Nephron (organoid): ENCODE data around the gene ABCC1.
A peak's percentile ranks its signal among the peaks of the same experiment; 100 is the strongest.

ENCODE experiments used
- H3K27ac Mint-ChIP-seq, 3 experiments: 2 replicates each; pipeline ENCODE4 v1.8.0; 2020; ENCODE audit warnings: mixed read lengths in 3 of 3, mild to moderate bottlenecking in 2 of 3, moderate library complexity in 1 of 3
- H3K27me3 Mint-ChIP-seq: 2 replicates; pipeline ENCODE4 v1.8.0; 2021; ENCODE audit warnings: low read depth, mild to moderate bottlenecking, moderate library complexity, mixed read lengths
- H3K36me3 Mint-ChIP-seq: 2 replicates; pipeline ENCODE4 v1.8.0; 2020; ENCODE audit warnings: low read depth, mixed read lengths
- H3K4me1 Mint-ChIP-seq: 2 replicates; pipeline ENCODE4 v1.8.0; 2020; ENCODE audit warnings: mixed read lengths
- H3K4me3 Mint-ChIP-seq, 3 experiments: 2 replicates each; pipeline ENCODE4 v1.8.0; 2020; ENCODE audit warnings: mild to moderate bottlenecking in 3 of 3, mixed read lengths in 3 of 3, moderate library complexity in 2 of 3
- H3K9me3 Mint-ChIP-seq: 2 replicates; pipeline ENCODE4 v1.8.0; 2020; ENCODE audit warnings: mixed read lengths
- TF ChIP-seq, protein P1 (sequence below), 3 experiments: fragments of 200-600 bp; sonication (generic); IDR thresholded peaks; one replicate each; pipeline ENCODE4 v1.5.0; 2021; ENCODE audit warnings: antibody characterized with exemption in 3 of 3; ENCODE audit not compliant: unreplicated experiment in 3 of 3

Gene ABCC1

DNA sequence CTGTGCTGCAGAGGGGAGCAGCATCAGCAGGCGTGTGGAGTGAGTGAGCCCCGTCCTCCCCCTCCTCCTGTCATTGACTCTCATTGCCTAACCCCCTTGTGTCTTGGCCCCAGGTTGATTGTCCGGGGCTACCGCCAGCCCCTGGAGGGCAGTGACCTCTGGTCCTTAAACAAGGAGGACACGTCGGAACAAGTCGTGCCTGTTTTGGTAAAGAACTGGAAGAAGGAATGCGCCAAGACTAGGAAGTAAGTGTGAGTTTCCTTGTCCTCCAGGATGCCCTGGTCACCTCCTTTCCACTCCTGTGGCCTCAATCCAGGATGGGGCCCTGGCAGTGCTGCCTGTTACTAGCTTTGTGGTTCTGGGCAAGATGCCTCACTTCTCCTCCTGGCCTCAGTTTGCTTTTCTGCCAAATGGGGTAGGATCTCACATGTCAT lies 87.0 kb downstream of the ABCC1 start:
- peaks cover 2% of the 10 kb centered on the region for H3K27me3 Mint-ChIP-seq
- H3K4me1 Mint-ChIP-seq: no peaks in the 10 kb centered on the region
- no peaks in the 10 kb centered on the region for H3K9me3 Mint-ChIP-seq
- H3K4me3 Mint-ChIP-seq: no peak overlapping the region
- peaks cover 48% of the 10 kb centered on the region for H3K36me3 Mint-ChIP-seq
- H3K27ac Mint-ChIP-seq: no peak overlapping the region
- TF ChIP-seq, protein P1, sequence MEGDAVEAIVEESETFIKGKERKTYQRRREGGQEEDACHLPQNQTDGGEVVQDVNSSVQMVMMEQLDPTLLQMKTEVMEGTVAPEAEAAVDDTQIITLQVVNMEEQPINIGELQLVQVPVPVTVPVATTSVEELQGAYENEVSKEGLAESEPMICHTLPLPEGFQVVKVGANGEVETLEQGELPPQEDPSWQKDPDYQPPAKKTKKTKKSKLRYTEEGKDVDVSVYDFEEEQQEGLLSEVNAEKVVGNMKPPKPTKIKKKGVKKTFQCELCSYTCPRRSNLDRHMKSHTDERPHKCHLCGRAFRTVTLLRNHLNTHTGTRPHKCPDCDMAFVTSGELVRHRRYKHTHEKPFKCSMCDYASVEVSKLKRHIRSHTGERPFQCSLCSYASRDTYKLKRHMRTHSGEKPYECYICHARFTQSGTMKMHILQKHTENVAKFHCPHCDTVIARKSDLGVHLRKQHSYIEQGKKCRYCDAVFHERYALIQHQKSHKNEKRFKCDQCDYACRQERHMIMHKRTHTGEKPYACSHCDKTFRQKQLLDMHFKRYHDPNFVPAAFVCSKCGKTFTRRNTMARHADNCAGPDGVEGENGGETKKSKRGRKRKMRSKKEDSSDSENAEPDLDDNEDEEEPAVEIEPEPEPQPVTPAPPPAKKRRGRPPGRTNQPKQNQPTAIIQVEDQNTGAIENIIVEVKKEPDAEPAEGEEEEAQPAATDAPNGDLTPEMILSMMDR (IDR thresholded peaks at IDR 0.05; ENCODE audit: unreplicated experiment in 3 of 3): no peak

GRCh38 chr16:16037521-16037920 lies 88.1 kb downstream of the ABCC1 start:
- H3K27ac Mint-ChIP-seq: no peak overlapping the region
- no peaks in the 10 kb centered on the region for H3K27me3 Mint-ChIP-seq

GRCh38 chr16:16037970-16038369 lies 88.6 kb downstream of the ABCC1 start:
- Mint-ChIP-seq H3K27me3 (no peaks in the 10 kb centered on the region), H3K27ac (no peak overlapping the region), H3K9me3 (no peaks in the 10 kb centered on the region), H3K4me1 (no peaks in the 10 kb centered on the region), H3K4me3 (no peak overlapping the region), H3K36me3 (peaks cover 40% of the 10 kb centered on the region)
- TF ChIP-seq, protein P1 (IDR thresholded peaks at IDR 0.05; ENCODE audit: unreplicated experiment in 3 of 3): no peak

More at GRCh38 chr16:16037521-16037920, 88.1 kb downstream of the ABCC1 start:
- TF ChIP-seq, protein P1 (IDR thresholded peaks at IDR 0.05; ENCODE audit: unreplicated experiment in 3 of 3): no peak
- no peak overlapping the region for H3K4me3 Mint-ChIP-seq
- peaks cover 42% of the 10 kb centered on the region for H3K36me3 Mint-ChIP-seq
- no peaks in the 10 kb centered on the region for H3K9me3 Mint-ChIP-seq
- no peaks in the 10 kb centered on the region for H3K4me1 Mint-ChIP-seq

DNA sequence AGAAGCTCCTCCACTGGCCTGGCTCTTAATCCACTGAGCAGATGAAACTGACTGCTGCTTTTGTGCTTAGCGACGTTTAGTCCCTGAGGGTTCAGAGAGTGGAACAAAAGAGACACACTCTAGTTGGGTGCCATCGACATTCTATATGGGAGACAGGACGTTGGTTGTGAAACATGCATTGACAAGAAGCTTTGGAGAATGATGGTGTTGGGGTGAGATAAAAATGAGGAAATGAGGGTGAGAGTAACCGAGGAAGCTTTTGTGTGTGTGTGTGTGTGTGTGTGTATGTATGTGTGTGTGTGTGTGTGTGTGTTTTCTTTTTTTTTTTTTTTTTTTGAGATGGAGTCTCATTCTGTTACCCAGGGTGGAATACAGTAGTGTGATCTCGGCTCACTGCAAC lies 89.5 kb downstream of the ABCC1 start:
- Mint-ChIP-seq H3K9me3 (no peaks in the 10 kb centered on the region), H3K27ac (peak overlapping the region in 1 of 3 experiments; percentile 1), H3K4me3 (no peak overlapping the region), H3K36me3 (peaks cover 32% of the 10 kb centered on the region), H3K4me1 (no peaks in the 10 kb centered on the region), H3K27me3 (no peaks in the 10 kb centered on the region)
- TF ChIP-seq, protein P1 (IDR thresholded peaks at IDR 0.05; ENCODE audit: unreplicated experiment in 3 of 3): no peak

- peaks cover 45% of the 10 kb centered on the region for H3K36me3 Mint-ChIP-seq
- TF ChIP-seq, protein P1 (IDR thresholded peaks at IDR 0.05; ENCODE audit: unreplicated experiment in 3 of 3): no peak
- H3K9me3 Mint-ChIP-seq: no peaks in the 10 kb centered on the region
- no peaks in the 10 kb centered on the region for H3K4me1 Mint-ChIP-seq
- no peak overlapping the region for H3K4me3 Mint-ChIP-seq
- no peak overlapping the region for H3K27ac Mint-ChIP-seq
- peaks cover 3% of the 10 kb centered on the region for H3K27me3 Mint-ChIP-seq
Measured at GRCh38 chr16:16041196-16041892, 91.9 kb downstream of the ABCC1 start.

DNA sequence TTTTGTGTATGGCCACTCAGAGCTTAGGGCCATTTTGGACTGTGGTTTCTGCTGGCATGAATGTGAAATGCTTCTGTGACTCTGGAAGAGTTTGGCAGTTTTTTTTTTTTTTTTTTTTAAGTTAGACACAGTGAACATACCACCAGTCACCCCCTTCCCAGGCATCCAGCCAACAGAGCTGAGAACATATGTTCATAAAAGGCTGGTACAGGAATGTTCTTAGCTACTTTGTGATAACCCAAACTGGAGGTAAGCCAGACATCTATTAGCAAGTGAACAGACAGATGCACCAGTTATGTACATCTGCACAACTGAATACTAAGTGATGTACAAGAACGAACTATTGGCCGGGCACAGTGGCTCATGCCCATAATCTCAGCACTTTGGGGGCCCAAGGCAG lies 92.7 kb downstream of the ABCC1 start:
- H3K4me1 Mint-ChIP-seq: no peaks in the 10 kb centered on the region
- TF ChIP-seq, protein P1 (IDR thresholded peaks at IDR 0.05; ENCODE audit: unreplicated experiment in 3 of 3): no peak
- H3K9me3 Mint-ChIP-seq: no peaks in the 10 kb centered on the region
- peaks cover 3% of the 10 kb centered on the region for H3K27me3 Mint-ChIP-seq
- H3K4me3 Mint-ChIP-seq: no peak overlapping the region
- H3K27ac Mint-ChIP-seq: no peak overlapping the region
- peaks cover 42% of the 10 kb centered on the region for H3K36me3 Mint-ChIP-seq
